Mucosa of gallbladder (tissue), 1 donor: Measurements from ENCODE around the gene PREX1. TPM values are rescaled to one million over a fixed set of nuclear protein-coding genes. Genes with fewer than 3 reads are reported as not detected.

Experiments
- DNase-seq: peaks from one replicate; pipeline ENCODE4 v3.0.0-alpha.2; 2020; ENCODE audit warnings: low spot score
- total RNA-seq: library from RNA; stranded (reverse); gene quantifications from one replicate; pipeline ENCODE4 v1.2.1, GENCODE V29; 2021
- donor health status: DM: no; HTN: no; CAD: no.

PREX1 gene
- total RNA-seq, 1 donor from 2014 or later: 29.8 TPM

DNA sequence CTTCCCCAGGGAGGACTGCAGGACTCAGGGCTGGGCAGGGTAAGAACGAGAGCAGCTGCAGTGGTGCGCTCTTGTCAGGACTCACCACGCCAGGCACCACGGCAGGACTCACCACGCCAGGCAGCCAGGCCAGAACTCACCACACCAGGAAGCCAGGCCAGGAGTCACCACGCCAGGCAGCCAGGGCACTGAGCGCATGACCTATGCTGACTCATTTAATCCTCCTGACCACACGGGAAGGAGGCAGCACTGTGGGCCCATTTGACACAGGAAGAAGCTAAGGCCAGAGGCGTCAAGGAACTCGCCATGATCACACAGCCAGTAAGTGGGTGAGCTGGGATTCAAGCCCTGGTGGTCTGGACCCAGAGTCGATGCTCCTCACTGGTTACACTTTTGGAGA lies 189.3 kb downstream of the PREX1 start:
- DNase-seq: no peak

DNA sequence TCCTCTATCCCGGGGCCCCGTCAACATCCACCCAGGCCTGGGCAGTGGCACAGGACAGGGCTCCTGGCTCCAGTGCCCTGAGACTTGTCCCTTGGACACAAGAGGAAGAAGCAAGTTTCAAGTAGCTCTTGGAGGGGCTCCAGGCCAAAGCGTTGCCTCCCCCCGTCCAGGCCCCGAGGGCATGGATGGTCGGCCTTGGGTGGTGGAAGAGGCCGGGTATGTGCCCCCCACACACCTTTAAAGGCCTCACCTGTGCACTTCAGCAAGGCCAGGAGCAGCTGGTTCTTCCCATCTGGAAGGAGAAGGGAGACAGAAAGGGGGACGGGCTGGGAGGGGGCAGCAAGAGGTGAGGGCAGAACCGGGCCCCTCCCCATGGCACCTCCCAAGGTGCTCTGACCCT lies 190.3 kb downstream of the PREX1 start:
- no peak for DNase-seq

DNA sequence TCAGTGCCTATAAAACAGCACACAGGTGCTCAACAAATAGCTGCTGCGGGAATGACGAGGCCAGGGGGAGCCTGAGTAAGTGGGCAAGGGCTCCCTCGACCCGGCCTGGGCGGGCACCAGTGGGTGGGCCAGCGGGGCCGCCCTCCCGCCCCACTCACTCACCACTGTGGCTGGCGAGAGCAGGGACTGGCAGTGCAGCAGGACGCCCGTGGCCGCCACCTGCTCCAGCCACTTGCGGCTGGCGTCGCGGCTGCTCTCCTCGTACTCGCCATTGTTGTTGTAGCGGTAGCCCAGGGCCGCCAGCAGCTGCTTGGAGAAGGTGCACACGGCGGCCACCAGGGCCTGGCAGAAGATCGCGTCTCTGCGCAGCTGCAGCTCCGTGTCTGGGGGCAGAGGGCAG lies 191.5 kb downstream of the PREX1 start:
- DNase-seq: no peak

DNA sequence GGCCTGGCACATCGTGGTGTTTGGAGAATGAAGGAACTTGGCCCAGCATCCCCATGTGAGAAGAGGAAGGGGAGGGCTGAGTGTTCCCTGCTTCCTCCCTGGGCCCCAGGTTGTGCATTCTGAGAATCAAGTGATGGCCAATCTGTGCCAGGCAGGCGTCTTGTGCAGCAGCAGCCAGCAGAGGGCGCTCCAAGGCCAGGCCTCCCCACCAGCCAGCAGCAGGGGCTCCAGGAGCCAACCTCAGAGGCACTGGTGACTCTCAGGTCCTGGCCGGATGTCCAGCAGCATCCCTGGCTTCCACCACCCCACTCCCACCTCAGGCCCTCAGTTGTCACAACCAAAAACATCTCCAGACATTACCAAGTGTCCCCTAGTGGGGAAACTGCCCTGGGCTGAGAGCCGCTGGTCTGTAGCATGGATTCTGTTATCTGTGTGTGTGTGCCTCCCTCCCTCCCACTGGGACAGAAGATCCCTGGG lies 192.0 kb downstream of the PREX1 start:
- peak; percentile 44 for DNase-seq

DNA sequence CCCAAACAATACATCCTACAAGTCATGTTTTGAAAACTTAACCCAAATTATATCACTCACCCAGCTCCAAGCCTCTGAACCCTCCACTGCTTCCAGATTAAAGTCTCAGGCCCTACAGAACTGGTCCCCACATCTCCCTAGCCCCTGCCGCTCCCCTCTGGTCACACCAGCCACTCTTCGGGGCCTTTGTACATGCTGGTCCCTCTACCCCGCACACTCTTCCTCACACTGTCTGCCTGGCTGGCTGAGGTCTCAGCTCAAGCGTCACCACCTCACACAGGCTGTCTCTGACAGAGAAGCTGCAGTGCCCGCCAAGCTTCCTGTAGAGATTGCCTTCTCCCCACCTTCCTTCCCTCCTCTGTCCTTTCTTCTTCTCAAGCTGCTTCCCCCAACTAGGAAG lies 192.4 kb downstream of the PREX1 start:
- no peak for DNase-seq

DNA sequence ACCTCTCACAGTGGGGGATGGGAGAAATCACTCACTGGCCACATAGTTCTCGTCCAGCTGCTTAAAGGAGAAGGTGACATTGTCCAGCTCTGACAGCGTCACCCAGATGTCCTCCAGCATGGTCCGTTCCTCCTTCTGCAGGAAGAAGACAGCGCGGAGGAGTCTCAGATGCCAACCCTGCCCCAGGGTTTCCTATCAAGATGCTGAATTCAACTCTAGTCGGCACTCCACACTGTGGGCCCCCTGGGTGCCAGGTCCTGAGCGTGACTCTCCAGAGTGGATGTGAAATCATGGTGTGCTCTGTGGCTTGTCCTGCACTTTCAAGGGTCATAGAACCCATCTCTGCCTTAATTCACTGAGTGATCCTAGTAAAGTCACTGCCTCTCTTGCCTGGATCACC lies 193.2 kb downstream of the PREX1 start:
- DNase-seq: no peak

DNA sequence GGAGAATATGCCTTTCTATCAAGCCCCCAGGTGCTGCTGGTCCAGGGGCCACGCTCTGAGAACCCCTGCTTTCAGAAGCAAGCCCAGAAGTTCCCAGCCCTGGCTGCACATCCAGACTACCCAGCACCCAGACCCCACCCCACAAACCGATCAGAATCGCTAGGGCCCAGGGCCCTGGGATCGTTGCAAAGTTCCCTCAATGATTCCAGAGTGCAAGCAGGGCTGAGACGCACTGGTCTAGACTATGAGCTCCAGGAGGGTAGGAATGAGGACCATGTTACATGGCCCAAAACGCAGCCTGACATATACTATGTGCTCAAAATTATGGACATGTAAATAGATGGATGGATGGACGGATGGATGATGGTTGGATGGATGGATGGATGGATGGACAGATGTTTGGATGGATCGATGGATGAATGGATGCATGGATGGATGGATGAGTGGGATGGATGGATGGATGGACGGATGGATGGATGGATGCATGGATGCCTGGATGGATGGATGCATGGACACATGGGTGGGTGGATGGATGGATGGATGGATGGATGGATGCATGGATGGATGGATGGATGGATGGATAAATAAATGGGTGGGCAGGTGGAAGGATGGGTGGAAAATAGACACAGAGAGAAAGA lies 194.1 kb downstream of the PREX1 start:
- DNase-seq: no peak

DNA sequence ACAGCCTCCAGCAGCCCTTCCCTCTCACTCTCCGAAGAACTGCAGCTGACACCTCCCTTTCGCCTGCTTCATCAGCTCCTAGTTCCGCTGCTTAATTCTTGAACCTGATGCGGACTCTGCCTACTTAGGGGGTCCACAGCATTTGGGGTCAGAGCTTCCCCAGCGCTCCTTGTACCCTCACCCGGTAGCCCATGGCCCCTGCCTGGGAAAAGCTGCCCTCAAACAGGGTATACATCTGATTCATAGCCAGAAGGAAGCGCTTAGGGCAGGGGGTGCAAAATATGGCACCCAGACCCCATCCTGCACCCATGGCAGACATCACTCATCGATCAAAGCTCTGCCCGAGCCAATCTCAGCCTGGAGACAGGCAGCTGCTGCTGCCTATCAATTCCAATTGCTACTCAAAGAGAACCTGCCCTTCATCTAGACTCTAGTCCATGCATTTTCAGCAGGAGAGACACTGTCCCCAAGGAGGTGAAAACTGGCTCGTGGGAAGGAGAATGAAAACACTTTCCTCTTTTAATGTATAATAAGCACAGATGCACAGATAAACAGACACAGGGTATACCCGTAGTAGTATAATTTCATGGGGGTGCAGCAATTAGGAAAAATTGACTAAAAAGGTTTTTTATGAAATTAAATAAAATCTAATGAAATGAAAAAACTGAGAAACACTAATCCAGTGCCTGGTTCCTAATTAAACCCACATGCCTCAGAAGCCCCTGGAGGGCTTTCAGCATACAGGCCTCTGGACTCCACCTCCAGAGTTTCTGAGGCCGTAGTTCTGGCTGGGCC lies 194.8 kb downstream of the PREX1 start:
- no peak for DNase-seq

DNA sequence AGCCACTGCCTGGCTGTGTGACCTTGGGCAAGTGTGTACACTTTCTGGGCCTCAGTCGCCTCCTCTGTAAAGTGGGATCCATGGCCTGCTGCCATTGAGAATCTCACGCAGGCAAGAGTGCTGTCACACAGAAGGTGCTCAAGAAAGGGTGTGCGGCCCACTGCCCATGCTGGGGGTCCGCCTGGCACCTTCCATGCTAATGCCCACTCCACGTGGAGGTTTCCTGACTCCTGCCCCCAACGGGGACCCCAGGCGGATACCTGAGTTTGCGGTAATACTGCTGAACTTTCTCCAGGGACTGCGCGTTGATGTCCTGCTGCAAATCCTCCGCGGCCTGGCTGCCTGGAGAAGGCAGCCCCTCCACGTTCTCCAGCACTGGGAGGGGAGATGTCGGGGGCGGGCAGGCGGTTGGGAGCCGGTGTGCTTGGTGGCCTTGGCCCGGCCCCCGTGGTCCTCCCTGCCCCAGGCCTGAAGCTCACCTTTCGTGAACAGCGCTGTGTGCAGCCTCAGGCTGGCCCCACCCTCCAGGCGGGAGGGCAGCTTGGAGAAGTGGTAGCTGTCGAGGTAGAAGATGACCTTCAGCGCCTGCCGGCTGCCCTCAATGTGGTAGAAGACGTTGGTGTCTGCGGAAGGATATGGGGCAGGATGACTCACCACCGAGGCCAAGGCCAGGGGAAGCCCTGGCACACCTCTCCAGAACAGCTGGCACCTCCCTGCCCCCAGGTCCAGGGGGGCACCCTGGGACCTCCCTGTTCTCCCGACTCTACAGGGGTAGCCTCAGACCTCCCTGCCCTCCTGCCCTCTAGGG lies 195.6 kb downstream of the PREX1 start:
- no peak for DNase-seq

DNA sequence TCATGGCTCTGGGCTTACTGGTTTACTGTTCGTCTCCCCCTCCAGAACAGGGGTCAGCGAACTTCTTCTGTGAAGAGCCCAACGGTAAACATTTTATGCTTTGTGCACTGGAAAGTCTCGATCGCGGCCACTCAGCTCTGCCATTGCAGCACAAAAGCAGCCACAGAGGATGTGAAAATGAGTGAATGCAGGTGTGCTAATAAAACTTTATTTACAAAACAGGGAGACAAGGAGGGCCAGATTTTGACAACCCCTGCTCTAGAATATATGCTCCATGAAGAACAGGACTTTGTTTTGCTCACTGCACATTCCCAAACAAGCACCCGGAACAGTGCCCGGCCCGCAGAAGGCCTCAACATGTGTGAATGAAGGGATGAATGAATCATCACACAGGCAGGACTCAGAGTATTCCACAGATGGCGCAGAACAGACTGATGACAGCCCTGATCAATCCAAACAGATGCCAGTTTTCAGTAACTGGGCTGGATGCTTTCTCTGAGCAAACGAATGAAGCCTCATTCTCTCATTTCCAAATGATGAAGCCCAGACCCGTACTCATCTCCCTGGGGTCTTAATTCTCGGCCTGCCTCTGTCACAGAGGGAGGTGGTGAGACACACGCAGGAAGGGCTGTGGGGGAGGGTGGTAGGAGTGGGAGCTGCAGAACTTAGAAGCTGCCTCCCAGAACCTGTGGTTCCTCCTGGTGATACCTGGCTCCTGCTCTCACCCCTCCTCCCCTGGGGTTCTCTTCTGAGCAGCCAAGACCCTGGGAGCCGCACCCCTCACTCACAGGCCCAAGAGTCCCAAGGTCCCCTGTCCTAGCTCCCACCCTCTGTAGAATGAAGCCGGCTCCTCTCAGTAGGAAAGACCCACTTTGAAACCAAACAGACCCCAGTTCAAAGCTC lies 196.4 kb downstream of the PREX1 start:
- no peak for DNase-seq

DNA sequence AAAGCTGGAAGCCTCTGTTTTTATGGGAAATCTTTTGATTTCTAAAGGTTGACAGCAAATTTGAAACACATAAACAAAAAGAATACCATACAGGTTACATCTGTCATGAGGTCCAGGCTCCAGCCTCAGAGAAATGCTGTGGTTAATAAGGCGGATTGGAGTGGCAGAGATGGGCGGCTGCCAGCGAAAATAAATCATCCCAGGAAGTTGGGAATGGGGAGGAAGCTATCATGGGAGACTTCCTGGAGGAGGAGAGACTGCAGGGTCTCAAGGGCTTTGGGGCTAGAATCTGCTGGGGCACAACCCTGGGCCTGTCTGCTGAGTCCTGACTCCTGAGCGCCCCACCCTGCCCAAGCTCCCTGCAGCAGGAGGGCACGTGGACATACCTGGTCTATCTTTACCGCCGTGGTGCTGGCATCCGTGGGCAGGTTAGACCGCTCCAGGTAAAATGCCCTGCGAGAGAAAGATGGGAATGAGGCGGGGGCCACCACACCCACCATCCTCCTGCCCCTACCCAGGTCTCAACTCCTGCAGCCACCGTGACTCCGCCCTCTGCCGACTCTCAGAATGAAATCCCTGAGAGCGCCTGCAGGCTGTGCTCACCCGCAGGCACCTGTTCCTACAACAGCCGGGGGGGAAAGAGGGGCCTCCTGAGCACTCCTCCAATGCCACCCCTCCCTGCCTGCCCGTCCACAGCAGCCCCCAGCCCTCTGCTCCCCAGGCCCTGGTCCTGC lies 197.3 kb downstream of the PREX1 start:
- DNase-seq: no peak

DNA sequence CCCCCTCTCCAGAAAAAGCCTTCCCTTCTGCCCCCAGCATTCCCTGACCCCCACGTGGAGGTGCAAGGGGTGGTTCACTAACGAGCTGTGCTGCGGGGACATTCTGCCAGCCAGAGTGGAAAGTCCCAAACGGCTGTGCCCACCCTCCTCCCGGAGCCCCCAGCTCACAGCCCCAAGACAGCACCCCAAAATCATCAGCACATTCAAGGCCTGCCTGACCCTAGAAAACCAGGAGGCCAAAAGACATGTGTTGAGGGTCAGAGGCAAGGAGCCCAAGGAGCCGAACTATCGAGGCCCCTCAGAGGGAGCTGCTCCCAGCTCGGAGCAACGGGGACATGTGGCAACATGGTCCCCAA lies 197.9 kb downstream of the PREX1 start:
- DNase-seq: no peak

DNA sequence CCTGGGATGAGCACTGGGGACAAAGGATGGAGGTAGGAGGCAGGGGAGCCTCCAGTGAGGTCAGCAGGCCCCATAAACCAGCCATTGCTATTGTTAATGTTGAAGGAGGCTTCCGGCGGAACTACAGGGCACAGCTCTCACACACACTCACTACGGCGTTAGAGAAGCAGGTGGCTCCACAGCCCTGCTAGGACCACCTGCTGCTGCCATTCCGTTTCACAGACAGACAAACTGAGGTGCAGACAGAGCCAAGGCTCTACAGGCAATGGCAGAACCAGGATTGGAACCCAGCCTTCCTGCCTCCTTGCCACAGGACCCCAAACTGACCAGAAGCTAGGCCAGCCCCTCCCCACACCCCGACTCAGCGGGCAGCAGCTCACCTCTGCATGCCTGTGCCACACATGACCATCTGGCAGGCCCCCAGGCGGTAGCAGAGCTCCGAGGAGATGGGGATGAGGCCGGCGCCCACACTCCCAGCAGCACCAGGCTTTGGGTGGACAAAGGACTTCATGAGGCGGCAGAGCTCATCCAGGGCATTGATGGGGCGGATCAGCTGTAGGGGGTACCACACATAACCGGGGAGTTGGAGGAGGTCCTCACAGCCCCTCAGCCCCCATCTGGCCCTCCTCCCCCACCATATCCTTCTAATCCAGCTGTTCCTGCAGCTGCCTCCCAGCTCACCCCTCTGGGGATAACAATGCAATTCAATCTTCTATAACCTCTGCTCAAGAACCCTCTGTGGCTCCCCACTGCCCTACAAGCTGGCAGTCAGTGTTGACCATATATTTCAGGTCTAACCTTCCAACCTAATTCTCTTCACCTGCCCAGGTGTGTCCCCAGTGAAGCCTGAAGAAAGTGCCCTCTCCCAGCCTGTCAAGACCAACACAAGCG lies 198.5 kb downstream of the PREX1 start:
- DNase-seq: no peak

DNA sequence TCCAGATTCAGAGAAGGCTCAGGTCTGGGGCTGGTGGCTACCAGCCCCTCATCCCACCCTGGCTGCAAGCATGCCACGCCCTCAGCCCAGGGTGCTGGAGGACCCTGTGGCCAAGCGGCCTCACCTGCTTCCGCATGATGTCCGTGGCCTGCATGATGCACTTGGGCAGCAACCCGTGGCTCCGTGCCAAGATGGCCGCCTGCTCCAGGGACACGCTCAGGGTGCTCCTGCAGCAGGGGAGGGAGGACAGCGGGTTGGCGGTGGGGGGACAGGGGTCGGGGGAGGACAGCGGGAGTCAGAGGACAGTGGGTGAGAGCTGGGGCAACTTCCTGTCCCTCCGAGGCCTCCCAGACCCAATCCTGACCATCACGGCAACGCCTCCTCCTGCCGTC lies 200.1 kb downstream of the PREX1 start:
- DNase-seq: no peak

DNA sequence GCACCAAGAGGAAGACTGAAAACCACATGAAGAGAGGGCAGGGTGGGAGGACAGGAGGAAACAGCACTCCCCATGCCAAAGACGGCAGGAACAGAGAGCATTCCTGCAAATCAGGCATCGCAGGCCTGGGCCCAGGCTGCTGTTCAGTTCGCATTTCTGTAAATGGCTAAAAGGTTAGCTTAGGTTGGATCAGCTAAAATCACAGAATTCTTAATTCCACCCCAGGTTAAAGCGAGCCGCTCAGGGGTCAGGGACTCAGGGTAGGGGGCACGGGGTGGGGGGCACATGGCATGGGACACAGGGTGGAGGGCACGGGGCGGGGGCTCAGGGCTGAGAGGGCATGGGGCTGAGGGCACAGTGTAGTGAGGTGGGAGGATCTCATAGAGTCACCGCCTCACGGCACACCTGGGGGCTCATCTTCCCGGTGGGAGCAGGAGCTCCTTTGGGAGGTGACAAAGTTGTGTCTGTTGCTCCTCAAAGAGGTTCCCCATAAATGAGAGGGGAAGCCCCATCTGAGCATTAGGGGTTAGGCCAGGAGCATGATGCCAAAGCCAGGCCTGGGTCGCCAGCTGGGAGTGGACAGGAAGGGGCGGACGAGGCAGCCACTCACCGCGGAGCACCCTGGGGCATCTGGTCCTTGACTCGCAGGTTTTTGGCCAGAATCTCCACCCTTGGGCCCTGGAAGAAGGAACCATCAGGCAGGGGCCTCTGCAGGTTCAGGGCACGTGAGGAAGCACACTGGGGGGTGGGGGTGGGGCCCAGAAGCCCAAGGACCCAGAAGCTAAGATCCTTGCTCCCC lies 200.7 kb downstream of the PREX1 start:
- no peak for DNase-seq

DNA sequence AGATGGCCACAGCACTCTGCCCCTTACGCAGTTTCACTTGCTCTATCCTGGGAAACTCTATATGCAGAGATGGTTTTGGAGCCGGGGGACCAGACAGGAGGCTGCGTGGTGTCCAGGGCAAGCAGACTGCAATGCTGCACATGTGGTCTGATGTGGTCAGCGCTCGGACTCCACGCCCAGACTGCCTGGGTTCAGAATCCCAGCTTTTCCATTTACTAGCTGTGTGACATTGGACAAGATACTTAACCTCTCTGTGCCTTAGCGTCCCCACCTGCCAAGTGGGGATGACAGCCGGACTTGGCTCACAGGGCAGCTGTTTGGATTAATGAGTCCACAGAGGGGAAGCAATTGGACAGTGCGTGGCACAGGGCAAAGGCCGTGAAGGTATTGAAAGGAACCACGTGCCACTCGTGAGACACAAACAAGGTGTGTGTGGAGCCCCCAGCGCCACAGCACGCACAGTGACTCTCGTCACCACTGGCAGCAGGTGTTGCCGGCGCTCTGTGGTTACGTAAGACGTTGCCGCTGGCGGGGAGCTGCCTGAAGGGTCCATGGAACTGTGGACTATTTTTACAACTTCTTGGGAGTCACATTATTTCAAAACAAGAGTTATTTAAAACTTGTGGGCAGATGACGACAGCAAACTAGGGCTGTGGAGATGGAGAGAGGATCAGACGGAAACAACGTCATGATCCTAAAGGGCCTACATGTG lies 201.4 kb downstream of the PREX1 start:
- no peak for DNase-seq

DNA sequence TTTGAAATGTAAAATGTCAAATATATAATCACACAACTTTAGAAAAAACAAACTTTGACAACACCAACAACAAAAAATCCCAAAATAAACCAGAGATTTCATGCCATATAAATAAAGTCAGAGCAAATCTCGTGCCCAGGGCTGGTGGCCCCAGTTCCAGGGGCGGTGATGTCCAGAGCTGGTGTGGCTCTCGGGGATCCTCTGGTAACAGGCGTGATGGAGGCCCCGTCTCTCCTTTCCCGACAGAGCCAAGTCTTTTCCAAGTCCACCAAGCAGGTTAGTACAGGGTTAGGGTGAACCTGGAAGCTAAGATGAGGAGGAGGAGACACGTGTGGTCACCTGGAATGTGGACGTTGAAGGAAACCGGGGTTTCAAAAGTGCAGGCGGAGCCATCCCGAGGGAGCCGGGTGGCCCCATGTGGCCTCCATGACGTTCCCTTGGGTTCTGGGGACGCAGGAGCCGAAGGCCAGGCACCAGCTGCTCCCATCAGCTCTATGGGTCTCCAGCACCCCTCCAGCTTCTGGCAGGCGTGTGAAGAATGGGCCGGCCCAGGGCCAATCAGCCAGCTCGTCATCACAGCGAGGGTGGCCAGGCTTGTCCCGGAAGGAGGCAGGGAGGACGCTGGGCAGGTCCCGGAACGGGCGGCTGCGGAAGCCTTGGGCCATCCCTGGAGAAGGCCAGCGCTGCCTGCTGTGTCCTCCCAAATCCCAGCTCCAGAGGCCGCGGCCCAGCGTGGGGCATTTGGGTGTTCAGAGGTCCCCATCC lies 202.5 kb downstream of the PREX1 start:
- DNase-seq: no peak
